Ovary (tissue), 3 donors: ENCODE data around the gene TANC1.
"Not testable (repeated sequence)": the region's sequence is repeated elsewhere in the genome, so short reads cannot be mapped to it uniquely, and the experiment has no call there.

Experiments
- CTCF ChIP-seq, 3 donors: fragments of 450-650 bp in 2 of 3; fragments of 200-600 bp in 1 of 3; IDR thresholded peaks; one replicate each; pipeline versions ENCODE4 v1.5.1 to v1.8.0; 2016 to 2022; ENCODE audit warnings: antibody characterized with exemption in 3 of 3, mild to moderate bottlenecking in 1 of 3
- EP300 ChIP-seq: sonication (generic); formaldehyde crosslinking; IDR thresholded peaks from one replicate; pipeline ENCODE4 v1.6.1; 2017; ENCODE audit warnings: antibody characterized with exemption
- POLR2A ChIP-seq: fragments of 450-650 bp; IDR thresholded peaks from one replicate; pipeline ENCODE4 v1.6.1; 2017; ENCODE audit warnings: antibody characterized with exemption, mild to moderate bottlenecking, moderate library complexity
- donor health status: DM: no; HTN: no; CAD: no.

GRCh38 chr2:159036461-159036860 is 68.0 kb downstream of the TANC1 start:
- TF ChIP-seq CTCF (IDR thresholded peaks at IDR 0.05); EP300; POLR2A: not testable (repeated sequence)
